8988T (cell line): Measurements from ENCODE around the gene SMYD3.
"Not testable (repeated sequence)": the region's sequence is repeated elsewhere in the genome, so short reads cannot be mapped to it uniquely, and the experiment has no call there.

ENCODE experiments used
- DNase-seq: peaks from one replicate; pipeline ENCODE4 v3.0.0; 2011

The SMYD3 gene

GRCh38 chr1:245730801-245731200 lies 776.3 kb downstream of the SMYD3 start:
- no peak for DNase-seq

- not testable (repeated sequence) for DNase-seq
Measured at GRCh38 chr1:245728035-245728434, 779.0 kb downstream of the SMYD3 start.

DNA sequence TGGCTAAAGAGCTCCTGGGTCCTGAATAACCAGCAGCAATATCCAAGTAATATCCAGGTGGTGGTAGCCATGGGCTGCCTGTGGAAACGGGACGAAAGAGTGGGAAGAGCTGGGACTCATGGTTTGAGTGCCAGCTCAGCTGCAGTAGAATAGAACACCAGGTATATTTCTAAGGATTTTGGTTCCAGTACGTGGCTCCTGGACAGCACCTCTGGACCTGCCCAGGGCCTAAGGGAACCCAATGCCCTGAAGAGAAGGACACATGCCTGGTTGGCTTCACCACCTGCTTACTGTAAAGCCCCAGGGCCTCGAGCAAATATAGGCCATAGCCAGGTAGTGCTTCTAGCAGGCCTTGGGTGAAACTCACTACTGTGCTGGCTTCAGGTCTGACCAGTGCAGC lies 785.6 kb downstream of the SMYD3 start:
- DNase-seq: no peak

DNA sequence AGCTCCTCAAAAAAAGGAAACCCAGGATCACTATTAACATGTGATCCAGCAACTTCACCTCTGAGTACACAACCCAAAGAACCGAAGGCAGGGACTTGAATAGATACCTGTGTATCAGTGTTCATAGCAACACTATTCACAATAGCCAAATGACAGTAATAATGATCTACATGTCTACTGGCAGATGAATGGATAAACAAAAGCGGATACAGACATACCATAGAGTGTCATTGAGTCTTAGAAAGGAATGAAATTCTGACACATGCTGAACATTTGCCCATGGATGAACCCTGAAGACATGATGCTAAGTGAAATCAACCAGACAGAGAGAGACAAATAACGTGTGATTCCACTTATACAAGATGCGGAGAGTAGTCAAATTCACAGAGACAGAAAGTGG lies 788.1 kb downstream of the SMYD3 start:
- no peak for DNase-seq

DNA sequence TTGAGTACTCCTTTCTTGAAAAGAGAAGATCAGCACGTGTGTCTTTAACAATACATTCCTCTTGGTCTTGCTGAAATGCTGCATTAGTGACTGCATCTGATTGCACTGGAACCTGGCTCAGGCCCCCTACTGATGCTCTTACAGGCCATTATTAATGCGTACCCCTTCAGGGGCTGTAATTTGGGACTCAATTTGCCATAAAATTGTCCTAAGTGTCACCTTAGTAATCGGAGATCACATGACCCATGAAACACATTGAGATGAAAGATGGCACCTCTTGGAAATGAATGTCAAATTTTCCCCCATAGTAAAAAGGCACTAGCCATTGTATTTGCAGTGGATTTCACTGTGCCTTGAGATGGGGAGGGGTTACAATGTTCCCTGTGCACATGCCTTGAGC lies 789.0 kb downstream of the SMYD3 start:
- no peak for DNase-seq

DNA sequence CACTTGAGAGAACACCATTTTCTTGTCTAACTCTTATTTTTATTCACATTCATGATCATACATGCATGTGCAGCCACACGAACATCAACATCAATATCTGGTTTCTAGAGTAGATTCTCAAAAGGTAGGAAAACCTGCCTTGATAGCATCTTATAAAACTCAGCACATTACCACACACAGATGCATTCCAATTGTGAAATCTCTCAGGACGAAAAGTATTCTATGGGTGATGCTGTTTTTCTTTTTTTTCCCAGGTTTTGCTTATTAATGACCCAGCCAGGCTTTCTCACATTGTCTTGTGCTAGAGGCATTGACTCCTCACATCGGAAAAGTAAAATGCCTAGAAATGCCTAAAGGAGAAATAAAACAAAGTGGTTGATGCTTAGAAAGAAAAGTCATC lies 789.5 kb downstream of the SMYD3 start:
- DNase-seq: no peak

GRCh38 chr1:245716561-245716960 lies 790.5 kb downstream of the SMYD3 start:
- no peak for DNase-seq

DNA sequence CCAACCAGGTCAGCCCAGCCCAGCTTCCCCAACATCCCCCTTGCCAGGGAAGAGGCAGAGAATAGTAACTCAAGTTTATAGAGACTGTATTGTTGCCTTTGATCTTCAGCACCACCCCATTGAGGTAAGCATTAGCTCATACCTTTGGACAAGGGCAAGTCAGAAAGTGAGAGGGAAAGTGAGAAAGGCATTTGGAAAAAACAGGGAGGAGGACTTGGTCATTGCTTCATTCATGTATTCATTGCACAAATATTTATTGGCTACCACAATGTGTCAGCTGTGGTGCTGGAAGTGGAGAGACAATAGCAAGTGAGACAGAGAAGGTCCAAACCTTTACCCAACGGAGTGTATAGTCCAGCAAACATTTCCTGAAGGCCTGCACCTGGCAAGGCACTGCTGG lies 791.1 kb downstream of the SMYD3 start:
- DNase-seq: no peak

GRCh38 chr1:245715291-245715701 lies 791.8 kb downstream of the SMYD3 start:
- no peak for DNase-seq

- DNase-seq: not testable (repeated sequence)
Measured at GRCh38 chr1:245714027-245714426, 793.1 kb downstream of the SMYD3 start.

- DNase-seq: no peak
Measured at GRCh38 chr1:245710961-245711903, 795.8 kb downstream of the SMYD3 start.

DNA sequence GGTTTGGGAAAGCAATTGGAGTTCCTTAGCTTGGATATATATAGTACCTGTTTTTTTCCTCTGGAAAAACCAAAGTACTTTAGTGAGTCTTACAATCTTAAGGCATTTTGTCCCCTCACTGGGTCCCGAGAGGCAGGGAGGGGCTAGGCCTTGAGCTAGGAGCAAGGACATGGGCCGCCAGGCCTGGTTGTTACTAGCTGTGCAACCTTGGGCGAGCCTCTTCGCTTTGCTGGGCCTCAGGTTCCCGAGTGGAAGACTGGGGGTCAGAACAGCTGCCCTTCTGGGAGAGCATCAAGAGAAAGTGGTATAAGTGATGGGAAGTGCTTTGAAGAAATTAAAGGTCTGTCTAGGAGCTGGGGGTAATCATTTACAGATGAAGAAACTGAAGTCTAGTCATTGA lies 799.1 kb downstream of the SMYD3 start:
- no peak for DNase-seq

- DNase-seq: no peak
Measured at GRCh38 chr1:245704765-245705164, 802.3 kb downstream of the SMYD3 start.

GRCh38 chr1:245704341-245704740 lies 802.7 kb downstream of the SMYD3 start:
- no peak for DNase-seq

DNA sequence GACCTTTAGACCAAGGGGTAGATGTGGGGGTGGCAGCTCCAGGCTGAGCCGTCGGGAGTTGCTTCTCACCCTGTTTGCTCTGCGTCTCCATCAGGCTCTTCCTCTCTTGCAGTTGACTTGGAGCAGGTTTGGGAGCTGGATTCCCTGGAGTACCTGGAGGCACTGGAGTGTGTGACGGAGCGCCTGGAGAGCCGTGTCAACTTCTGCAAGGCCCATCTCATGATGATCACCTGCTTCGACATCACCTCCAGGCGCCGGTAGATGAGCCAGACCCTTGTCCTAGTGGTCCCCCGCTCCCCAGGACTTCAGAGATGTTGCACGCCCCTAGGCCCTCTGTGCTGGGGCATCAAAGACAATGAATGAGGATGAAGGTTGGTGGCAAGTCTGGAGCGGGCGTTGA lies 804.7 kb downstream of the SMYD3 start:
- DNase-seq: no peak

DNA sequence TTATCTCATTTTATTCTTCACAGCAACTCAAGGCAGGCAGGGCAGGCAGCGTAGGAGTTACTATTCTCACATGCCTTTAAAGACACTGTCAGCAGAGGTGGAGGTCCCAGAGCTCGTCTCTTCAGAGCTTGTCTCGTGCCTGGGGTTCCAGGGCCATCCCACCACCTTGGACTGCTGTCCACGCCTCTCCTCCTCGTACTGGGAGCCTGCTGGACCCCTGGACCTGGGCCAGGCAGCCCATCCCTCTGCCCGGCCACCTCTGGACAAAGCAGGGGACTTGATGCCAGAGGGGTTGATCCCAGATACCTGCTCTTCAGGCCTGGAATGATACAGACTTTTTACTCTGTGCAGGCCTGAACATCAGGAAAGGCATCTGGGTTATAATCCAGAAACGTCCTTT lies 805.4 kb downstream of the SMYD3 start:
- no peak for DNase-seq

DNA sequence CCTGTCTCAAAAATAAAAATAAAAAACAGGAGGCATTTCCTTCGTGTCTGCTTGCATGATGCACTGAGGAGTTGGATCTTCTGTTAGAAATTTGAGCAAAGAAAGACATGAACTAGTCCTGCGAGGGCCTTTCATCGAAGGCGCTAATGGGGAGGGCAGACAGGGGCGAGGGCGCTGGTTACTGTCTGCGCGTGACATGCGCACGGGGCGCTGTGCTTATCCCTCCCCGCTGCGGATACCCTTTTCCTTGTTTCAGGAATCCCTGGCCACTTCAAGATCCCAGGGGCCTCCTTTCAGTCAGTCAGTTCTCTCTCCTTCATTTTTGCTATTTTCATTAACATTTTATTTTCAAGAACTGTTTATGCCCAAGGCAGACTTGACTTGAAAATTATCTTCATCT lies 806.4 kb downstream of the SMYD3 start:
- no peak for DNase-seq
